Adrenal gland (tissue), 5 donors: ENCODE results near the gene MBTD1.

Experiments used
- POLR2A ChIP-seq, 2 donors: fragments of 450-650 bp; IDR thresholded peaks; one replicate each; pipeline ENCODE4 v1.6.1; 2017; ENCODE audit warnings: antibody characterized with exemption in 2 of 2, mild to moderate bottlenecking in 2 of 2, moderate library complexity in 1 of 2
- TF ChIP-seq, protein P1 (sequence below), 6 experiments: fragments of 450-650 bp in 4 of 6; fragments of 200-600 bp in 2 of 6; sonication (generic) in 1 of 6; IDR thresholded peaks; 1 replicate in 5 of 6; 2 replicates in 1 of 6; pipeline versions ENCODE4 v1.5.1 to v1.8.0; 2016 to 2021; ENCODE audit warnings: antibody characterized with exemption in 6 of 6, mild to moderate bottlenecking in 2 of 6, moderate library complexity in 1 of 6
- donor health status: DM: no; HTN: no; CAD: no.

DNA sequence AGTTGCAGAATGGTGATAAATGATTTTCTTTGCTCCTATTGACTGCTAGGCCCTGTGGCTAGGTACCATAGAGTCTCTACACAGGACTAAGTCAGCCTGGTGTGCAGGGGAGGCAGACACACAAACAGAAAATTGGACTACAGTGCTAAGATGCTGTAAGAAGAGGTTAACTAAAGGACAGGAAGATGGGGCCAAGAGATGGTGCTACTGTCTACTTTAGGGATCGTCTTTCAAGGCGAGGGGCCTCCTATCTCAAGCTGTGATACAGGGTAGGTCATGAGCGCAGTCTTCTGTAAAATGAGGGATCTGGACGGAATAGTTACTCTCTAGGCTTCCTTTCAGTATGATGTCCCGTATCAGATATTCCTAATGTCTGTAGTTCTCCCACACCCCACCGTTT lies 105.7 kb downstream of the MBTD1 start:
- no peak for TF ChIP-seq POLR2A (IDR thresholded peaks at IDR 0.05)
- TF ChIP-seq, protein P1, sequence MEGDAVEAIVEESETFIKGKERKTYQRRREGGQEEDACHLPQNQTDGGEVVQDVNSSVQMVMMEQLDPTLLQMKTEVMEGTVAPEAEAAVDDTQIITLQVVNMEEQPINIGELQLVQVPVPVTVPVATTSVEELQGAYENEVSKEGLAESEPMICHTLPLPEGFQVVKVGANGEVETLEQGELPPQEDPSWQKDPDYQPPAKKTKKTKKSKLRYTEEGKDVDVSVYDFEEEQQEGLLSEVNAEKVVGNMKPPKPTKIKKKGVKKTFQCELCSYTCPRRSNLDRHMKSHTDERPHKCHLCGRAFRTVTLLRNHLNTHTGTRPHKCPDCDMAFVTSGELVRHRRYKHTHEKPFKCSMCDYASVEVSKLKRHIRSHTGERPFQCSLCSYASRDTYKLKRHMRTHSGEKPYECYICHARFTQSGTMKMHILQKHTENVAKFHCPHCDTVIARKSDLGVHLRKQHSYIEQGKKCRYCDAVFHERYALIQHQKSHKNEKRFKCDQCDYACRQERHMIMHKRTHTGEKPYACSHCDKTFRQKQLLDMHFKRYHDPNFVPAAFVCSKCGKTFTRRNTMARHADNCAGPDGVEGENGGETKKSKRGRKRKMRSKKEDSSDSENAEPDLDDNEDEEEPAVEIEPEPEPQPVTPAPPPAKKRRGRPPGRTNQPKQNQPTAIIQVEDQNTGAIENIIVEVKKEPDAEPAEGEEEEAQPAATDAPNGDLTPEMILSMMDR (IDR thresholded peaks at IDR 0.05) = no peak
